HepG2 (cell line): ENCODE results near the gene RPS14. TPM values are rescaled to one million over a fixed set of nuclear protein-coding genes. Genes with fewer than 3 reads are reported as not detected.

Experiments
- AGO2 ChIP-seq: fragments of 200-400 bp; formaldehyde crosslinking; optimal IDR thresholded peaks from 2 replicates; pipeline ENCODE3; 2017; ENCODE audit warnings: mild to moderate bottlenecking, low read depth, low read length, moderate library complexity
- ARNT2 ChIP-seq: sonication (generic); formaldehyde crosslinking; IDR thresholded peaks from 2 replicates; pipeline ENCODE4 v1.8.0; 2022; ENCODE audit warnings: mild to moderate bottlenecking, low read depth, missing genetic modification reagents, moderate library complexity
- ASH2L ChIP-seq: fragments of 300-600, 200-600 bp; sonication (generic); IDR thresholded peaks from 2 replicates; pipeline ENCODE4 v1.7.0; 2017; ENCODE audit warnings: low read depth, mild to moderate bottlenecking, moderate library complexity, mixed read lengths, low read length; ENCODE audit not compliant: insufficient read length
- CHD4 ChIP-seq: fragments of 200-600 bp; sonication (generic); IDR thresholded peaks from 2 replicates; pipeline ENCODE4 v1.7.0; 2017; ENCODE audit warnings: mild to moderate bottlenecking, low read length, borderline replicate concordance
- HDAC6 ChIP-seq: fragments of 200-600 bp; sonication (generic); IDR thresholded peaks from 2 replicates; pipeline ENCODE4 v1.7.0; 2017; ENCODE audit warnings: mild to moderate bottlenecking, antibody characterized with exemption, low read length, low read depth
- HOXA5 ChIP-seq: sonication (generic); formaldehyde crosslinking; IDR thresholded peaks from 2 replicates; pipeline ENCODE4 v1.4.0; 2020; ENCODE audit warnings: missing genetic modification reagents
- RAD21 ChIP-seq: fragments of 450-650 bp; formaldehyde crosslinking; IDR thresholded peaks from 2 replicates; pipeline ENCODE4 v1.5.0; 2020; ENCODE audit warnings: mild to moderate bottlenecking
- SKI ChIP-seq: fragments of 450-650 bp; IDR thresholded peaks from one replicate; pipeline ENCODE4 v1.6.1; 2018; ENCODE audit warnings: mild to moderate bottlenecking; ENCODE audit not compliant: partially characterized antibody
- SMAD3 ChIP-seq: sonication (generic); formaldehyde crosslinking; IDR thresholded peaks from 2 replicates; pipeline ENCODE4 v1.4.0; 2020; ENCODE audit warnings: missing genetic modification reagents
- SMC3 ChIP-seq: IDR thresholded peaks from 2 replicates; pipeline ENCODE4 v1.6.1; 2011; ENCODE audit warnings: low read length, improper control_type of control experiment
- SOX6 ChIP-seq, 2 experiments: fragments of 450-650 bp in 1 of 2; sonication (generic) in 1 of 2; formaldehyde crosslinking in 1 of 2; IDR thresholded peaks; 2 replicates each; pipeline versions ENCODE4 v1.4.0 to v1.6.1; 2017 to 2020; ENCODE audit warnings: antibody characterized with exemption in 1 of 2, mild to moderate bottlenecking in 1 of 2, missing genetic modification reagents in 1 of 2
- TBX3 ChIP-seq: fragments of 450-650 bp; IDR thresholded peaks from 2 replicates; pipeline ENCODE4 v1.6.1; 2017; ENCODE audit warnings: antibody characterized with exemption, mild to moderate bottlenecking, inconsistent platforms, borderline replicate concordance
- ZFP36 ChIP-seq: fragments of 150-350 bp; IDR thresholded peaks from 2 replicates; pipeline ENCODE4 v1.6.1; 2018; ENCODE audit warnings: borderline replicate concordance, low read length, low read depth; ENCODE audit not compliant: partially characterized antibody
- ZNF224 ChIP-seq: sonication (generic); formaldehyde crosslinking; IDR thresholded peaks from 2 replicates; pipeline ENCODE4 v1.5.0; 2020; ENCODE audit warnings: mild to moderate bottlenecking, missing genetic modification reagents
- ZNF225 ChIP-seq: sonication (generic); formaldehyde crosslinking; IDR thresholded peaks from 2 replicates; pipeline ENCODE4 v1.4.0; 2020; ENCODE audit warnings: mild to moderate bottlenecking, missing genetic modification reagents
- ZNF282 ChIP-seq: fragments of 450-650 bp; IDR thresholded peaks from 2 replicates; pipeline ENCODE4 v1.6.1; 2018; ENCODE audit not compliant: partially characterized antibody
- ZNF383 ChIP-seq: sonication (generic); formaldehyde crosslinking; IDR thresholded peaks from 2 replicates; pipeline ENCODE4 v1.4.0; 2020; ENCODE audit warnings: missing genetic modification reagents, mild to moderate bottlenecking, borderline replicate concordance
- ZNF670 ChIP-seq: sonication (generic); formaldehyde crosslinking; IDR thresholded peaks from 2 replicates; pipeline ENCODE4 v1.8.0; 2022; ENCODE audit warnings: mild to moderate bottlenecking, missing genetic modification reagents, borderline replicate concordance
- ZNF672 ChIP-seq: sonication (generic); formaldehyde crosslinking; IDR thresholded peaks from 2 replicates; pipeline ENCODE4 v1.8.1; 2022; ENCODE audit warnings: missing genetic modification reagents
- polyA plus RNA-seq, 8 experiments: library from polyadenylated mRNA; depleted of rRNA in 3 of 8; stranded (reverse) in 7 of 8; unstranded in 1 of 8; fragments of >200 nt; fragmentation: Illumina TruSeq in 4 of 8; extraction: Trizol in 4 of 8; gene quantifications; 2 replicates each; pipeline versions ENCODE4 v1.2.1 to v1.2.3, GENCODE V29; 2011 to 2016; ENCODE audit warnings: low read depth in 4 of 8, missing spikeins in 1 of 8, mixed read lengths in 1 of 8; ENCODE audit not compliant: insufficient read depth in 1 of 8
- total RNA-seq, 5 experiments: library from RNA; depleted of rRNA; stranded (reverse); fragments of >200 nt; fragmentation: Illumina TruSeq; extraction: Trizol; gene quantifications; 2 replicates each; pipeline ENCODE4 v1.2.3, GENCODE V29; 2016; ENCODE audit warnings: low read depth in 1 of 5
- TF ChIP-seq, protein P1 (sequence below): sonication (generic); formaldehyde crosslinking; IDR thresholded peaks from 2 replicates; pipeline ENCODE4 v1.5.1; 2020; ENCODE audit warnings: mild to moderate bottlenecking, missing genetic modification reagents, borderline replicate concordance
- TF ChIP-seq, protein P2 (sequence below): sonication (generic); formaldehyde crosslinking; IDR thresholded peaks from 2 replicates; pipeline ENCODE4 v1.4.0; 2020; ENCODE audit warnings: missing genetic modification reagents, borderline replicate concordance
- TF ChIP-seq, protein P3 (sequence below): sonication (generic); formaldehyde crosslinking; IDR thresholded peaks from 2 replicates; pipeline ENCODE4 v1.5.0; 2020; ENCODE audit warnings: mild to moderate bottlenecking, low read depth, missing genetic modification reagents, borderline replicate concordance

RPS14 gene
- total and polyA plus RNA-seq, 2 of the 13 experiments (the other 11 are each of a cell fraction or from before 2014, with no cell fraction given) = 2,116 to 3,295 TPM

DNA sequence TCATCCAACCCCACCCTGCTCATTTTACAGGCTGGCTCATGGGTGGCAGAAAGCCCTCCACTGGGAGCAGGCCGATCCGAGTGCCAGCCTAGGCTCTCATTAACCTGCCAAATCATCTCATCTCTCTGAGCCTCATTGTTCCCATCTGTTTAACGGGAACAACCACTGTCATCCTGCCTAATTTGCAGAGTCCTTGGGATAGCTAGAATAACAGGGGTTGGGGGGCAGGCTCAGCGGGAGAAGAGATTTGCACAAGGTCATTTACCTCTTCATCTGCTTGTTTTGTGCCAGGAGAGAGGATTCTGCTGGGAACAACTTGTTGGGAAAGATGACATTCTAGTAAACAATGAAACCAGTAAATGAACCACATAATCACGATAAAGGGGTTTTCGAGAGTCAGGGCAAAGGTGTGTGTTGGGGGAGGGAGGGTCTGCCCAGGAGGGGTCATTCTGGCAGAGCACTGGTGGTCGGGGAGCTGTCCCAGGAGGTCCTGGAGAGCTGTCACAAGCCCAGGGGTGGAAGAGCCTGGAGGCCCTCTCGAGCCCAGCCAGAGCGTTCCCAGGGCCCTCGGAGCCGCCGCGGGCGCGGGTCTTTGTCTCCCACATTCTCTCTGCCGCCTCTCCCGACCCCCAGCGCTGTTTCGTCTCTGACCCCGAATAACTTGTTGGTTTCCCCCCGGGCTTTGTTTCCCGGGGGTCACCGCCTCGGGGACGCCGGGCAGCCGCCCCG, 35.6 kb upstream of the RPS14 start (continued):
- TF ChIP-seq SOX6 (IDR thresholded peaks at IDR 0.05) (no peak), SOX6 (CRISPR knock-in tag; IDR thresholded peaks at IDR 0.05) (peak; percentile 51; the same call in 1 of the 2 replicates), SMC3 (no peak), ZNF670 (CRISPR knock-in tag) (no peak), ASH2L (no peak), ZNF224 (CRISPR knock-in tag) (no peak), ZFP36 (no peak), ZNF672 (no peak), SKI (no peak), ZNF282 (no peak), HOXA5 (no peak), TBX3 (no peak), RAD21 (CRISPR knock-in tag) (no peak), ARNT2 (CRISPR knock-in tag) (no peak; the same call in 1 of the 2 replicates), HDAC6 (no peak), ZNF383 (CRISPR knock-in tag) (no peak), SMAD3 (CRISPR knock-in tag) (no peak), AGO2 (no peak), ZNF225 (CRISPR knock-in tag) (no peak), CHD4 (peak; percentile 93; the same call in 1 of the 2 replicates)
- TF ChIP-seq, protein P1, sequence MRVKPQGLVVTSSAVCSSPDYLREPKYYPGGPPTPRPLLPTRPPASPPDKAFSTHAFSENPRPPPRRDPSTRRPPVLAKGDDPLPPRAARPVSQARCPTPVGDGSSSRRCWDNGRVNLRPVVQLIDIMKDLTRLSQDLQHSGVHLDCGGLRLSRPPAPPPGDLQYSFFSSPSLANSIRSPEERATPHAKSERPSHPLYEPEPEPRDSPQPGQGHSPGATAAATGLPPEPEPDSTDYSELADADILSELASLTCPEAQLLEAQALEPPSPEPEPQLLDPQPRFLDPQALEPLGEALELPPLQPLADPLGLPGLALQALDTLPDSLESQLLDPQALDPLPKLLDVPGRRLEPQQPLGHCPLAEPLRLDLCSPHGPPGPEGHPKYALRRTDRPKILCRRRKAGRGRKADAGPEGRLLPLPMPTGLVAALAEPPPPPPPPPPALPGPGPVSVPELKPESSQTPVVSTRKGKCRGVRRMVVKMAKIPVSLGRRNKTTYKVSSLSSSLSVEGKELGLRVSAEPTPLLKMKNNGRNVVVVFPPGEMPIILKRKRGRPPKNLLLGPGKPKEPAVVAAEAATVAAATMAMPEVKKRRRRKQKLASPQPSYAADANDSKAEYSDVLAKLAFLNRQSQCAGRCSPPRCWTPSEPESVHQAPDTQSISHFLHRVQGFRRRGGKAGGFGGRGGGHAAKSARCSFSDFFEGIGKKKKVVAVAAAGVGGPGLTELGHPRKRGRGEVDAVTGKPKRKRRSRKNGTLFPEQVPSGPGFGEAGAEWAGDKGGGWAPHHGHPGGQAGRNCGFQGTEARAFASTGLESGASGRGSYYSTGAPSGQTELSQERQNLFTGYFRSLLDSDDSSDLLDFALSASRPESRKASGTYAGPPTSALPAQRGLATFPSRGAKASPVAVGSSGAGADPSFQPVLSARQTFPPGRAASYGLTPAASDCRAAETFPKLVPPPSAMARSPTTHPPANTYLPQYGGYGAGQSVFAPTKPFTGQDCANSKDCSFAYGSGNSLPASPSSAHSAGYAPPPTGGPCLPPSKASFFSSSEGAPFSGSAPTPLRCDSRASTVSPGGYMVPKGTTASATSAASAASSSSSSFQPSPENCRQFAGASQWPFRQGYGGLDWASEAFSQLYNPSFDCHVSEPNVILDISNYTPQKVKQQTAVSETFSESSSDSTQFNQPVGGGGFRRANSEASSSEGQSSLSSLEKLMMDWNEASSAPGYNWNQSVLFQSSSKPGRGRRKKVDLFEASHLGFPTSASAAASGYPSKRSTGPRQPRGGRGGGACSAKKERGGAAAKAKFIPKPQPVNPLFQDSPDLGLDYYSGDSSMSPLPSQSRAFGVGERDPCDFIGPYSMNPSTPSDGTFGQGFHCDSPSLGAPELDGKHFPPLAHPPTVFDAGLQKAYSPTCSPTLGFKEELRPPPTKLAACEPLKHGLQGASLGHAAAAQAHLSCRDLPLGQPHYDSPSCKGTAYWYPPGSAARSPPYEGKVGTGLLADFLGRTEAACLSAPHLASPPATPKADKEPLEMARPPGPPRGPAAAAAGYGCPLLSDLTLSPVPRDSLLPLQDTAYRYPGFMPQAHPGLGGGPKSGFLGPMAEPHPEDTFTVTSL (CRISPR knock-in tag) = no peak
- TF ChIP-seq, protein P2, sequence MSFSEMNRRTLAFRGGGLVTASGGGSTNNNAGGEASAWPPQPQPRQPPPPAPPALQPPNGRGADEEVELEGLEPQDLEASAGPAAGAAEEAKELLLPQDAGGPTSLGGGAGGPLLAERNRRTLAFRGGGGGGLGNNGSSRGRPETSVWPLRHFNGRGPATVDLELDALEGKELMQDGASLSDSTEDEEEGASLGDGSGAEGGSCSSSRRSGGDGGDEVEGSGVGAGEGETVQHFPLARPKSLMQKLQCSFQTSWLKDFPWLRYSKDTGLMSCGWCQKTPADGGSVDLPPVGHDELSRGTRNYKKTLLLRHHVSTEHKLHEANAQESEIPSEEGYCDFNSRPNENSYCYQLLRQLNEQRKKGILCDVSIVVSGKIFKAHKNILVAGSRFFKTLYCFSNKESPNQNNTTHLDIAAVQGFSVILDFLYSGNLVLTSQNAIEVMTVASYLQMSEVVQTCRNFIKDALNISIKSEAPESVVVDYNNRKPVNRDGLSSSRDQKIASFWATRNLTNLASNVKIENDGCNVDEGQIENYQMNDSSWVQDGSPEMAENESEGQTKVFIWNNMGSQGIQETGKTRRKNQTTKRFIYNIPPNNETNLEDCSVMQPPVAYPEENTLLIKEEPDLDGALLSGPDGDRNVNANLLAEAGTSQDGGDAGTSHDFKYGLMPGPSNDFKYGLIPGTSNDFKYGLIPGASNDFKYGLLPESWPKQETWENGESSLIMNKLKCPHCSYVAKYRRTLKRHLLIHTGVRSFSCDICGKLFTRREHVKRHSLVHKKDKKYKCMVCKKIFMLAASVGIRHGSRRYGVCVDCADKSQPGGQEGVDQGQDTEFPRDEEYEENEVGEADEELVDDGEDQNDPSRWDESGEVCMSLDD (CRISPR knock-in tag) = no peak; the same call in 1 of the 2 replicates
- TF ChIP-seq, protein P3, sequence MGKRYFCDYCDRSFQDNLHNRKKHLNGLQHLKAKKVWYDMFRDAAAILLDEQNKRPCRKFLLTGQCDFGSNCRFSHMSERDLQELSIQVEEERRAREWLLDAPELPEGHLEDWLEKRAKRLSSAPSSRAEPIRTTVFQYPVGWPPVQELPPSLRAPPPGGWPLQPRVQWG (CRISPR knock-in tag) = no peak
